ENCODE data around the gene EIF4E1B.

GRCh38 chr5:176638437-176638836 is 8.0 kb downstream of the EIF4E1B start:
- TF ChIP-seq JUN (IDR thresholded peaks at IDR 0.05) (no peak), USF2 (IDR thresholded peaks at IDR 0.05) (no peak), EHMT2 (IDR thresholded peaks at IDR 0.05; ENCODE audit: low read depth) (no peak), CTCF (IDR thresholded peaks at IDR 0.05) (no peak), EP300 (IDR thresholded peaks at IDR 0.05) (no peak), MAX (IDR thresholded peaks at IDR 0.05) (no peak), POLR2A (IDR thresholded peaks at IDR 0.05; ENCODE audit: low read length) (no peak)
